NOMO-1 treated with DMSO at 0.1 percent for 48 hours (cell line): ENCODE measurements around the gene DUSP9.
"Not testable (repeated sequence)": the region's sequence is repeated elsewhere in the genome, so short reads cannot be mapped to it uniquely, and the experiment has no call there.

Source experiments
- DNase-seq: peaks from one replicate; lab custom pipeline; 2025; ENCODE audit not compliant: unreplicated experiment; lab: John Stamatoyannopoulos, UW

Gene DUSP9

GRCh38 chrX:153670748-153671588, 24.0 kb downstream of the DUSP9 start:
- DNase-seq, result no peak

GRCh38 chrX:153671589-153672530, 24.9 kb downstream of the DUSP9 start:
- no peak for DNase-seq

GRCh38 chrX:153672531-153673427, 25.8 kb downstream of the DUSP9 start:
- DNase-seq, result no peak

- no peak for DNase-seq
Measured at GRCh38 chrX:153673428-153674218, 26.6 kb downstream of the DUSP9 start, which contains the start of gene PNCK. PNCK (minus strand) TSS chrX:153673813; CDS start chrX:153673076, 737 bp downstream.

- no peak for DNase-seq
Measured at GRCh38 chrX:153674219-153674851, 27.3 kb downstream of the DUSP9 start.

GRCh38 chrX:153681175-153681574, 34.2 kb downstream of the DUSP9 start:
- no peak for DNase-seq

- DNase-seq, result not testable (repeated sequence)
Measured at GRCh38 chrX:153683486-153683885, 36.5 kb downstream of the DUSP9 start.

- DNase-seq, result no peak
Measured at GRCh38 chrX:153684467-153685155, 37.6 kb downstream of the DUSP9 start.

- no peak for DNase-seq
Measured at GRCh38 chrX:153685156-153685536, 38.1 kb downstream of the DUSP9 start.

GRCh38 chrX:153685751-153686696, 39.0 kb downstream of the DUSP9 start:
- peak; percentile 31 for DNase-seq

- no peak for DNase-seq
Measured at GRCh38 chrX:153686711-153687110, 39.7 kb downstream of the DUSP9 start.

GRCh38 chrX:153687121-153688039, 40.4 kb downstream of the DUSP9 start, which contains the start of gene SLC6A8:
SLC6A8 (plus strand) TSS chrX:153687926; CDS start chrX:153688575, 649 bp downstream.
- peak; percentile 13 for DNase-seq

GRCh38 chrX:153688071-153688470, 41.1 kb downstream of the DUSP9 start:
- DNase-seq, result no peak

GRCh38 chrX:153688506-153688905, 41.5 kb downstream of the DUSP9 start:
- DNase-seq, result no peak

GRCh38 chrX:153688911-153689590, 42.0 kb downstream of the DUSP9 start:
- no peak for DNase-seq
